Measurements from ENCODE around the gene BAAT.

The BAAT gene

GRCh38 chr9:101350285-101350684 is 34.5 kb downstream of the BAAT start:
- CTCF ChIA-PET, result no interaction called here
- no peak for DNase-seq (ENCODE audit: low spot score)
- POLR2A ChIA-PET (ENCODE audit: low non-redundant PET), result no interaction called here
- no peak overlapping the region for H3K27ac ChIP-seq
- no peak for TF ChIP-seq CTCF (conservative IDR thresholded peaks at IDR 0.05; ENCODE audit: low read depth)

DNA sequence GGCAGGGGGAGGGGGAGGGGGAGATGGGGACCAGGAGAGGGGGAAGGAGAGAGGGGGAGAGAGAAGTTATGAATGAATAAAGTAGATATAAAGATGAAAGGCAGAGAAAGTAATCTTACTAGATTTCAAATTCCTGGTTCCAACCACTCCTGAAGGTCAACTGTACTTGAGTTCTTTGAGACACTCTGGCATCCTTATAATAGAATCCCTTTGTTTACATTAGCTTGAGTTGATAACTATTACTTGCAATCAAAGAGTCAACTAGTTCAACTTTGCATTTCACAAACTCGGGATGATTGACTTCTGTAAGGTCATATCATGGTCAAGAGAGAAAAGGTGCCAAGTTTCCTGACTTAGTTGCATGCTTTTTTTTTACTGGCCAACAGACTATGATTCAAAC is 42.2 kb downstream of the BAAT start:
- no peak for DNase-seq (ENCODE audit: low spot score)
- ChIA-PET POLR2A (ENCODE audit: low non-redundant PET) (no interaction called here), CTCF (no interaction called here)
- no peak overlapping the region for H3K27ac ChIP-seq
- TF ChIP-seq CTCF (conservative IDR thresholded peaks at IDR 0.05; ENCODE audit: low read depth), result no peak

GRCh38 chr9:101341958-101342357 is 42.8 kb downstream of the BAAT start:
- DNase-seq (ENCODE audit: low spot score), result no peak
- TF ChIP-seq CTCF (conservative IDR thresholded peaks at IDR 0.05; ENCODE audit: low read depth), result no peak
- CTCF ChIA-PET, result no interaction called here
- H3K27ac ChIP-seq, result no peak overlapping the region
- POLR2A ChIA-PET (ENCODE audit: low non-redundant PET), result no interaction called here

GRCh38 chr9:101337237-101337636 is 47.6 kb downstream of the BAAT start:
- DNase-seq (ENCODE audit: low spot score), result no peak
- CTCF ChIA-PET, result interaction anchor here (0.6 kb wide), 1 partner anchor 727 kb away, joined by 3 read pairs; no protein-coding TSS in a partner anchor
- no peak overlapping the region for H3K27ac ChIP-seq
- POLR2A ChIA-PET (ENCODE audit: low non-redundant PET), result interaction anchor here (1.6 kb wide), 1 partner anchor 12 kb away, joined by 5 read pairs; no protein-coding TSS in a partner anchor
- no peak for TF ChIP-seq CTCF (conservative IDR thresholded peaks at IDR 0.05; ENCODE audit: low read depth)

- no peak for TF ChIP-seq CTCF (conservative IDR thresholded peaks at IDR 0.05; ENCODE audit: low read depth)
- ChIA-PET POLR2A (ENCODE audit: low non-redundant PET) (interaction anchor here (1.6 kb wide), 1 partner anchor 13 kb away, joined by 5 read pairs; no protein-coding TSS in a partner anchor), CTCF (interaction anchor here (1.0 kb wide), 1 partner anchor 20 kb away, joined by 5 read pairs; no protein-coding TSS in a partner anchor)
- no peak for DNase-seq (ENCODE audit: low spot score)
- no peak overlapping the region for H3K27ac ChIP-seq
Measured at GRCh38 chr9:101336091-101336490, 48.7 kb downstream of the BAAT start.

- CTCF ChIA-PET, result no interaction called here
- TF ChIP-seq CTCF (conservative IDR thresholded peaks at IDR 0.05; ENCODE audit: low read depth), result no peak
- DNase-seq (ENCODE audit: low spot score), result no peak
- POLR2A ChIA-PET (ENCODE audit: low non-redundant PET), result no interaction called here
- H3K27ac ChIP-seq, result no peak overlapping the region
Measured at GRCh38 chr9:101333926-101334702, 50.7 kb downstream of the BAAT start.
